ENCODE data around the gene TANGO6. TPM values are rescaled to one million over a fixed set of nuclear protein-coding genes. Genes with fewer than 3 reads are reported as not detected.
"Not testable (repeated sequence)": the region's sequence is repeated elsewhere in the genome, so short reads cannot be mapped to it uniquely, and the experiment has no call there.

Gene TANGO6
- total RNA-seq, result 10.5 TPM
- long read RNA-seq, full-length matches to known transcripts, result 4 of 7 reads
- long read RNA-seq, partial matches to known transcripts, result 1 of 7 reads
- long read RNA-seq, other reads (novel, unspliced or antisense), result 2 of 7 reads

- peak; percentile 91 for DNase-seq (ENCODE audit: low spot score)
- intact Hi-C loops (cut with DNase I), result no loop called here
Observed at GRCh38 chr16:68843482-68844210, at the start of gene TANGO6. TSS of gene TANGO6 (plus strand) at chr16:68843531. CDS start at chr16:68843618, 87 bp downstream.

GRCh38 chr16:68798398-68798797 is 44.9 kb upstream of the TANGO6 start:
- DNase-seq (ENCODE audit: low spot score), result no peak
- intact Hi-C loops (cut with DNase I), result no loop called here

- intact Hi-C loops (cut with DNase I), result loop anchor here (10.0 kb wide), 1 partner anchor 96 kb away; no protein-coding TSS in a partner anchor
- no peak for DNase-seq (ENCODE audit: low spot score)
Observed at GRCh38 chr16:68800257-68800875, 43.0 kb upstream of the TANGO6 start.

GRCh38 chr16:68802190-68802589 is 41.1 kb upstream of the TANGO6 start:
- DNase-seq (ENCODE audit: low spot score), result no peak
- intact Hi-C loops (cut with DNase I), result loop anchor here (10.0 kb wide), 1 partner anchor 97 kb away; no protein-coding TSS in a partner anchor

- DNase-seq (ENCODE audit: low spot score), result no peak
- intact Hi-C loops (cut with DNase I), result loop anchor here (10.0 kb wide), 1 partner anchor 102 kb away; no protein-coding TSS in a partner anchor
Observed at GRCh38 chr16:68806422-68806821, 36.9 kb upstream of the TANGO6 start.

- intact Hi-C loops (cut with DNase I), result loop anchor here (10.0 kb wide), 1 partner anchor 102 kb away; no protein-coding TSS in a partner anchor
- no peak for DNase-seq (ENCODE audit: low spot score)
Observed at GRCh38 chr16:68806981-68807380, 36.4 kb upstream of the TANGO6 start.

- intact Hi-C loops (cut with DNase I), result no loop called here
- no peak for DNase-seq (ENCODE audit: low spot score)
Observed at GRCh38 chr16:68814516-68814915, 28.8 kb upstream of the TANGO6 start.

GRCh38 chr16:68823401-68824135 is 19.8 kb upstream of the TANGO6 start:
- intact Hi-C loops (cut with DNase I), result no loop called here
- no peak for DNase-seq (ENCODE audit: low spot score)

- intact Hi-C loops (cut with DNase I), result no loop called here
Observed at GRCh38 chr16:68825427-68825826, 17.9 kb upstream of the TANGO6 start.

GRCh38 chr16:68826652-68827051 is 16.7 kb upstream of the TANGO6 start:
- intact Hi-C loops (cut with DNase I), result no loop called here
- DNase-seq (ENCODE audit: low spot score), result no peak

More at GRCh38 chr16:68825427-68825826, 17.9 kb upstream of the TANGO6 start:
- DNase-seq (ENCODE audit: low spot score), result no peak

- DNase-seq (ENCODE audit: low spot score), result no peak
- intact Hi-C loops (cut with DNase I), result no loop called here
Observed at GRCh38 chr16:68833251-68833650, 10.1 kb upstream of the TANGO6 start.

GRCh38 chr16:68834550-68834949 is 8.8 kb upstream of the TANGO6 start:
- intact Hi-C loops (cut with DNase I), result no loop called here
- no peak for DNase-seq (ENCODE audit: low spot score)

GRCh38 chr16:68835970-68836369 is 7.4 kb upstream of the TANGO6 start:
- intact Hi-C loops (cut with DNase I), result no loop called here
- DNase-seq (ENCODE audit: low spot score), result no peak

GRCh38 chr16:68839831-68840230 is 3.5 kb upstream of the TANGO6 start:
- intact Hi-C loops (cut with DNase I), result no loop called here
- no peak for DNase-seq (ENCODE audit: low spot score)

GRCh38 chr16:68842964-68843481 is 308 bp upstream of the TANGO6 start:
- intact Hi-C loops (cut with DNase I); DNase-seq (ENCODE audit: low spot score): not testable (repeated sequence)

- no peak for DNase-seq (ENCODE audit: low spot score)
- intact Hi-C loops (cut with DNase I), result no loop called here
Observed at GRCh38 chr16:68844211-68844564, 857 bp downstream of the TANGO6 start.

GRCh38 chr16:68848786-68849185 is 5.5 kb downstream of the TANGO6 start:
- DNase-seq (ENCODE audit: low spot score), result no peak
- intact Hi-C loops (cut with DNase I), result loop anchor here (5.0 kb wide), 2 partner anchors 264 to 321 kb away; no protein-coding TSS in a partner anchor

- intact Hi-C loops (cut with DNase I), result no loop called here
- DNase-seq (ENCODE audit: low spot score), result no peak
Observed at GRCh38 chr16:68850481-68850880, 7.2 kb downstream of the TANGO6 start.

GRCh38 chr16:68851601-68852000 is 8.3 kb downstream of the TANGO6 start:
- DNase-seq (ENCODE audit: low spot score), result no peak
- intact Hi-C loops (cut with DNase I), result no loop called here

- intact Hi-C loops (cut with DNase I), result no loop called here
- no peak for DNase-seq (ENCODE audit: low spot score)
Observed at GRCh38 chr16:68857479-68857878, 14.1 kb downstream of the TANGO6 start.
